HepG2 (cell line): ENCODE measurements around the gene ARL10. TPM values are rescaled to one million over a fixed set of nuclear protein-coding genes. Genes with fewer than 3 reads are reported as not detected.

Source experiments
- ATF7-NPFF ChIP-seq: sonication (generic); formaldehyde crosslinking; IDR thresholded peaks from 2 replicates; pipeline ENCODE4 v1.8.1; 2023; ENCODE audit warnings: mild to moderate bottlenecking, low read depth, missing genetic modification reagents, moderate library complexity
- IKZF1 ChIP-seq: fragments of 450-650 bp; IDR thresholded peaks from 2 replicates; pipeline ENCODE4 v1.7.1; 2016
- PHB2 ChIP-seq: fragments of 450-650 bp; IDR thresholded peaks from 2 replicates; pipeline ENCODE4 v1.6.1; 2018; ENCODE audit not compliant: partially characterized antibody
- RARG ChIP-seq: sonication (generic); formaldehyde crosslinking; IDR thresholded peaks from 2 replicates; pipeline ENCODE4 v1.4.0; 2020; ENCODE audit warnings: low read depth, mild to moderate bottlenecking, missing genetic modification reagents
- TARDBP ChIP-seq: sonication (generic); formaldehyde crosslinking; IDR thresholded peaks from 2 replicates; pipeline ENCODE4 v1.8.0; 2022; ENCODE audit warnings: mild to moderate bottlenecking, missing genetic modification reagents
- ZNF143 ChIP-seq: sonication (generic); formaldehyde crosslinking; IDR thresholded peaks from 2 replicates; pipeline ENCODE4 v1.4.0; 2020; ENCODE audit warnings: missing genetic modification reagents
- ZNF432 ChIP-seq: sonication (generic); formaldehyde crosslinking; IDR thresholded peaks from 2 replicates; pipeline ENCODE4 v1.5.0; 2020; ENCODE audit warnings: missing genetic modification reagents, mild to moderate bottlenecking, borderline replicate concordance
- polyA plus RNA-seq, 8 experiments: library from polyadenylated mRNA; depleted of rRNA in 3 of 8; stranded (reverse) in 7 of 8; unstranded in 1 of 8; fragments of >200 nt; fragmentation: Illumina TruSeq in 4 of 8; extraction: Trizol in 4 of 8; gene quantifications; 2 replicates each; pipeline versions ENCODE4 v1.2.1 to v1.2.3, GENCODE V29; 2011 to 2016; ENCODE audit warnings: low read depth in 4 of 8, missing spikeins in 1 of 8, mixed read lengths in 1 of 8; ENCODE audit not compliant: insufficient read depth in 1 of 8
- total RNA-seq, 5 experiments: library from RNA; depleted of rRNA; stranded (reverse); fragments of >200 nt; fragmentation: Illumina TruSeq; extraction: Trizol; gene quantifications; 2 replicates each; pipeline ENCODE4 v1.2.3, GENCODE V29; 2016; ENCODE audit warnings: low read depth in 1 of 5
- TF ChIP-seq, protein P1 (sequence below): sonication (generic); formaldehyde crosslinking; IDR thresholded peaks from 2 replicates; pipeline ENCODE4 v1.4.0; 2020; ENCODE audit warnings: missing genetic modification reagents, mild to moderate bottlenecking, borderline replicate concordance
- TF ChIP-seq, protein P2 (sequence below): sonication (generic); formaldehyde crosslinking; IDR thresholded peaks from 2 replicates; pipeline ENCODE4 v1.4.0; 2020; ENCODE audit warnings: missing genetic modification reagents
- TF ChIP-seq, protein P3 (sequence below): sonication (generic); formaldehyde crosslinking; IDR thresholded peaks from 2 replicates; pipeline ENCODE4 v1.4.0; 2020; ENCODE audit warnings: missing genetic modification reagents, borderline replicate concordance
- TF ChIP-seq, protein P4 (sequence below): sonication (generic); formaldehyde crosslinking; IDR thresholded peaks from 2 replicates; pipeline ENCODE4 v1.8.0; 2022; ENCODE audit warnings: mild to moderate bottlenecking, missing genetic modification reagents; ENCODE audit not compliant: insufficient replicate concordance
- TF ChIP-seq, protein P5 (sequence below): sonication (generic); formaldehyde crosslinking; IDR thresholded peaks from 2 replicates; pipeline ENCODE4 v1.9.0; 2022; ENCODE audit warnings: low read depth, missing genetic modification reagents
- TF ChIP-seq, protein P6 (sequence below): sonication (generic); formaldehyde crosslinking; IDR thresholded peaks from 2 replicates; pipeline ENCODE4 v1.8.0; 2022; ENCODE audit warnings: missing genetic modification reagents, mild to moderate bottlenecking, moderate library complexity, borderline replicate concordance

The ARL10 gene
- total and polyA plus RNA-seq, 2 of the 13 experiments (the other 11 are each of a cell fraction or from before 2014, with no cell fraction given): 0.18 to 0.50 TPM

DNA sequence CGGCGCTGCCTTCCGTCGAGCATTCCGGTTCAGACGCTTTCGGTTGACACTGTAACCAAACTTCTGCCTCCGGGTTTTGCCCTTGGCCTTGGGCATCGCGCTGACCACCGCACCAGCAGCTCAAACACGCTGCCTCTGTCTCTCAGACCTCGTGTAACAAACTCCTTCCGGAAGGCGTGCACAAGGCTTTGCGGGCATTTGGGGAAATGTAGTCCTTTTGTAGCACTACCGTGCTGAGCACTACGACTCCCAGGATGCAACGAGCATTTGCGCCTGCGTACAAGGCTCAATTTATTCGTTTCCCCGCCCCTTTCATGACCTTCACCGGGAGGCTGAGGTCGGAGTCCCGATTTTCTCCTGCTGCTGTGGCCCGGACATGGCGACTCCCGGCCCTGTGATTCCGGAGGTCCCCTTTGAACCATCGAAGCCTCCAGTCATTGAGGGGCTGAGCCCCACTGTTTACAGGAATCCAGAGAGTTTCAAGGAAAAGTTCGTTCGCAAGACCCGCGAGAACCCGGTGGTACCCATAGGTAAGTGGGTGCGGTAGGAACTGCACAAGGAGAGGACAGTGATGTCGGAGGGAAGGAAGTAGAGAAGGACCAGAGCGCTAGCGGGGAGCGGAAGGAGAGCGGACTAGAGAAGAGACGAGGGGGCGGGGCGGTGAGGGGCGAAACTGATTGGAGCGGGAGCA, 23.3 kb downstream of the ARL10 start, which contains the start of the genes HIGD2A and NOP16 (continued):
- TF ChIP-seq PHB2 (no peak), ZNF432 (no peak), ZNF143 (CRISPR knock-in tag) (peak; percentile 92), ATF7-NPFF (CRISPR knock-in tag) (no peak; the same call in none of the 2 replicates), IKZF1 (no peak), RARG (0 out of 2 replicates have a peak, but pooled peaks have one; percentile 19), TARDBP (peak; percentile 79)
- TF ChIP-seq, protein P1, sequence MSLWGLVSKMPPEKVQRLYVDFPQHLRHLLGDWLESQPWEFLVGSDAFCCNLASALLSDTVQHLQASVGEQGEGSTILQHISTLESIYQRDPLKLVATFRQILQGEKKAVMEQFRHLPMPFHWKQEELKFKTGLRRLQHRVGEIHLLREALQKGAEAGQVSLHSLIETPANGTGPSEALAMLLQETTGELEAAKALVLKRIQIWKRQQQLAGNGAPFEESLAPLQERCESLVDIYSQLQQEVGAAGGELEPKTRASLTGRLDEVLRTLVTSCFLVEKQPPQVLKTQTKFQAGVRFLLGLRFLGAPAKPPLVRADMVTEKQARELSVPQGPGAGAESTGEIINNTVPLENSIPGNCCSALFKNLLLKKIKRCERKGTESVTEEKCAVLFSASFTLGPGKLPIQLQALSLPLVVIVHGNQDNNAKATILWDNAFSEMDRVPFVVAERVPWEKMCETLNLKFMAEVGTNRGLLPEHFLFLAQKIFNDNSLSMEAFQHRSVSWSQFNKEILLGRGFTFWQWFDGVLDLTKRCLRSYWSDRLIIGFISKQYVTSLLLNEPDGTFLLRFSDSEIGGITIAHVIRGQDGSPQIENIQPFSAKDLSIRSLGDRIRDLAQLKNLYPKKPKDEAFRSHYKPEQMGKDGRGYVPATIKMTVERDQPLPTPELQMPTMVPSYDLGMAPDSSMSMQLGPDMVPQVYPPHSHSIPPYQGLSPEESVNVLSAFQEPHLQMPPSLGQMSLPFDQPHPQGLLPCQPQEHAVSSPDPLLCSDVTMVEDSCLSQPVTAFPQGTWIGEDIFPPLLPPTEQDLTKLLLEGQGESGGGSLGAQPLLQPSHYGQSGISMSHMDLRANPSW (CRISPR knock-in tag): peak; percentile 94; the same call in 1 of the 2 replicates
- TF ChIP-seq, protein P2, sequence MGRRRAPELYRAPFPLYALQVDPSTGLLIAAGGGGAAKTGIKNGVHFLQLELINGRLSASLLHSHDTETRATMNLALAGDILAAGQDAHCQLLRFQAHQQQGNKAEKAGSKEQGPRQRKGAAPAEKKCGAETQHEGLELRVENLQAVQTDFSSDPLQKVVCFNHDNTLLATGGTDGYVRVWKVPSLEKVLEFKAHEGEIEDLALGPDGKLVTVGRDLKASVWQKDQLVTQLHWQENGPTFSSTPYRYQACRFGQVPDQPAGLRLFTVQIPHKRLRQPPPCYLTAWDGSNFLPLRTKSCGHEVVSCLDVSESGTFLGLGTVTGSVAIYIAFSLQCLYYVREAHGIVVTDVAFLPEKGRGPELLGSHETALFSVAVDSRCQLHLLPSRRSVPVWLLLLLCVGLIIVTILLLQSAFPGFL (CRISPR knock-in tag): no peak
- TF ChIP-seq, protein P3, sequence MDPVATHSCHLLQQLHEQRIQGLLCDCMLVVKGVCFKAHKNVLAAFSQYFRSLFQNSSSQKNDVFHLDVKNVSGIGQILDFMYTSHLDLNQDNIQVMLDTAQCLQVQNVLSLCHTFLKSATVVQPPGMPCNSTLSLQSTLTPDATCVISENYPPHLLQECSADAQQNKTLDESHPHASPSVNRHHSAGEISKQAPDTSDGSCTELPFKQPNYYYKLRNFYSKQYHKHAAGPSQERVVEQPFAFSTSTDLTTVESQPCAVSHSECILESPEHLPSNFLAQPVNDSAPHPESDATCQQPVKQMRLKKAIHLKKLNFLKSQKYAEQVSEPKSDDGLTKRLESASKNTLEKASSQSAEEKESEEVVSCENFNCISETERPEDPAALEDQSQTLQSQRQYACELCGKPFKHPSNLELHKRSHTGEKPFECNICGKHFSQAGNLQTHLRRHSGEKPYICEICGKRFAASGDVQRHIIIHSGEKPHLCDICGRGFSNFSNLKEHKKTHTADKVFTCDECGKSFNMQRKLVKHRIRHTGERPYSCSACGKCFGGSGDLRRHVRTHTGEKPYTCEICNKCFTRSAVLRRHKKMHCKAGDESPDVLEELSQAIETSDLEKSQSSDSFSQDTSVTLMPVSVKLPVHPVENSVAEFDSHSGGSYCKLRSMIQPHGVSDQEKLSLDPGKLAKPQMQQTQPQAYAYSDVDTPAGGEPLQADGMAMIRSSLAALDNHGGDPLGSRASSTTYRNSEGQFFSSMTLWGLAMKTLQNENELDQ (CRISPR knock-in tag): peak; percentile 49; the same call in 1 of the 2 replicates
- TF ChIP-seq, protein P4, sequence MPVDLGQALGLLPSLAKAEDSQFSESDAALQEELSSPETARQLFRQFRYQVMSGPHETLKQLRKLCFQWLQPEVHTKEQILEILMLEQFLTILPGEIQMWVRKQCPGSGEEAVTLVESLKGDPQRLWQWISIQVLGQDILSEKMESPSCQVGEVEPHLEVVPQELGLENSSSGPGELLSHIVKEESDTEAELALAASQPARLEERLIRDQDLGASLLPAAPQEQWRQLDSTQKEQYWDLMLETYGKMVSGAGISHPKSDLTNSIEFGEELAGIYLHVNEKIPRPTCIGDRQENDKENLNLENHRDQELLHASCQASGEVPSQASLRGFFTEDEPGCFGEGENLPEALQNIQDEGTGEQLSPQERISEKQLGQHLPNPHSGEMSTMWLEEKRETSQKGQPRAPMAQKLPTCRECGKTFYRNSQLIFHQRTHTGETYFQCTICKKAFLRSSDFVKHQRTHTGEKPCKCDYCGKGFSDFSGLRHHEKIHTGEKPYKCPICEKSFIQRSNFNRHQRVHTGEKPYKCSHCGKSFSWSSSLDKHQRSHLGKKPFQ (CRISPR knock-in tag): peak; percentile 63
- TF ChIP-seq, protein P5, sequence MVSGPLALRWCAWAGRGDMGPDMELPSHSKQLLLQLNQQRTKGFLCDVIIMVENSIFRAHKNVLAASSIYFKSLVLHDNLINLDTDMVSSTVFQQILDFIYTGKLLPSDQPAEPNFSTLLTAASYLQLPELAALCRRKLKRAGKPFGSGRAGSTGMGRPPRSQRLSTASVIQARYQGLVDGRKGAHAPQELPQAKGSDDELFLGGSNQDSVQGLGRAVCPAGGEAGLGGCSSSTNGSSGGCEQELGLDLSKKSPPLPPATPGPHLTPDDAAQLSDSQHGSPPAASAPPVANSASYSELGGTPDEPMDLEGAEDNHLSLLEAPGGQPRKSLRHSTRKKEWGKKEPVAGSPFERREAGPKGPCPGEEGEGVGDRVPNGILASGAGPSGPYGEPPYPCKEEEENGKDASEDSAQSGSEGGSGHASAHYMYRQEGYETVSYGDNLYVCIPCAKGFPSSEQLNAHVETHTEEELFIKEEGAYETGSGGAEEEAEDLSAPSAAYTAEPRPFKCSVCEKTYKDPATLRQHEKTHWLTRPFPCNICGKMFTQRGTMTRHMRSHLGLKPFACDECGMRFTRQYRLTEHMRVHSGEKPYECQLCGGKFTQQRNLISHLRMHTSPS (CRISPR knock-in tag): no peak
- TF ChIP-seq, protein P6, sequence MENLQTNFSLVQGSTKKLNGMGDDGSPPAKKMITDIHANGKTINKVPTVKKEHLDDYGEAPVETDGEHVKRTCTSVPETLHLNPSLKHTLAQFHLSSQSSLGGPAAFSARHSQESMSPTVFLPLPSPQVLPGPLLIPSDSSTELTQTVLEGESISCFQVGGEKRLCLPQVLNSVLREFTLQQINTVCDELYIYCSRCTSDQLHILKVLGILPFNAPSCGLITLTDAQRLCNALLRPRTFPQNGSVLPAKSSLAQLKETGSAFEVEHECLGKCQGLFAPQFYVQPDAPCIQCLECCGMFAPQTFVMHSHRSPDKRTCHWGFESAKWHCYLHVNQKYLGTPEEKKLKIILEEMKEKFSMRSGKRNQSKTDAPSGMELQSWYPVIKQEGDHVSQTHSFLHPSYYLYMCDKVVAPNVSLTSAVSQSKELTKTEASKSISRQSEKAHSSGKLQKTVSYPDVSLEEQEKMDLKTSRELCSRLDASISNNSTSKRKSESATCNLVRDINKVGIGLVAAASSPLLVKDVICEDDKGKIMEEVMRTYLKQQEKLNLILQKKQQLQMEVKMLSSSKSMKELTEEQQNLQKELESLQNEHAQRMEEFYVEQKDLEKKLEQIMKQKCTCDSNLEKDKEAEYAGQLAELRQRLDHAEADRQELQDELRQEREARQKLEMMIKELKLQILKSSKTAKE (CRISPR knock-in tag): peak; percentile 60; the same call in 1 of the 2 replicates
